Measurements from ENCODE around the gene TCF25.
"Not testable (repeated sequence)": the region's sequence is repeated elsewhere in the genome, so short reads cannot be mapped to it uniquely, and the experiment has no call there.

Gene TCF25

DNA sequence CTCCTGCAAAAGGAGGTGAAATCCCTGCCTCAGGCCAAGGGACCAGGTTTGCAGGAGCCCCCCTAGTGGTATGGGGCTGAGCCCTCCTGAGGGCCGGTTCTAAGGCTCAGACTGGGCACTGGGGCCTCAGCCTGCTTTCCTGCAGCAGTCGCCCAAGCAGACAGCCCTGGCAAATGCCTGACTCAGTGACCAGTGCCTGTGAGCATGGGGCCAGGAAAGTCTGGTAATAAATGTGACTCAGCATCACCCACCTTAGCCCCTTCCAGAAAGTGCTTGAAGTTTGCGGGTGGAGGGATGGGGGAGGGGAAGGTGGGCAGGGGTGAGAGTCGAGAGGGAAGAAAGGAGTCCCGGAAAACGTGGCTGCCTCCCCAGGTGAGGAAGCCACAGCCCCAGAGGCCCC is 47.3 kb downstream of the TCF25 start:
- no peak for DNase-seq (ENCODE audit: low spot score)

DNA sequence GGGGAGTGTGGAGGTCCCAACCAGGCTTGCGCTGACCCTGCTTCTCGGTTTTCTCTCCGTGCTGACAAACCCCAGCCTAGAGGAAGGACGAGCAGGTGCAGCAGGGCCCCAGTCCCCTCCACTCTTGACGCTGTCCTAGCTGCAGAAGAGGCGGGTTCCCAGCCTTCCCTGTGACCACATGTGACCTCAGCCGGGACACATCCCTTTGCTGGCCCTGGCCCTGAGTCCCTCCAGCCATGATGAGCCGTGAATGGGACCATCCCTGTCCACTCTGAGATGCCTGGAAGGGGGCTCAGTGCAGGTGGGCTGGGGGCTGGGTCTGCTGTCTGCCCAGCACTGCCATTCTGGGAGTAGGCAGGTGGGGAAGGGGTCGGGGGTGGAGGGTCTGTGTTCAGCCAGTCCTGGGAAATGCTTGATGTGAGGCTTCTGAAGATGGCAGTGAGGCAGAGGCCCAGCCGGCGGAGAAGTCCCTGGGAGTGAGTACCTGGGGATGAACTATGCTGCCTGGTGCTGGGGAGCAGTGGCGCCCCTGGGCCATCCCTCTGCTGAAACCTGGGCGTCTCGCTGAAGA is 47.8 kb downstream of the TCF25 start:
- DNase-seq (ENCODE audit: low spot score), result no peak

DNA sequence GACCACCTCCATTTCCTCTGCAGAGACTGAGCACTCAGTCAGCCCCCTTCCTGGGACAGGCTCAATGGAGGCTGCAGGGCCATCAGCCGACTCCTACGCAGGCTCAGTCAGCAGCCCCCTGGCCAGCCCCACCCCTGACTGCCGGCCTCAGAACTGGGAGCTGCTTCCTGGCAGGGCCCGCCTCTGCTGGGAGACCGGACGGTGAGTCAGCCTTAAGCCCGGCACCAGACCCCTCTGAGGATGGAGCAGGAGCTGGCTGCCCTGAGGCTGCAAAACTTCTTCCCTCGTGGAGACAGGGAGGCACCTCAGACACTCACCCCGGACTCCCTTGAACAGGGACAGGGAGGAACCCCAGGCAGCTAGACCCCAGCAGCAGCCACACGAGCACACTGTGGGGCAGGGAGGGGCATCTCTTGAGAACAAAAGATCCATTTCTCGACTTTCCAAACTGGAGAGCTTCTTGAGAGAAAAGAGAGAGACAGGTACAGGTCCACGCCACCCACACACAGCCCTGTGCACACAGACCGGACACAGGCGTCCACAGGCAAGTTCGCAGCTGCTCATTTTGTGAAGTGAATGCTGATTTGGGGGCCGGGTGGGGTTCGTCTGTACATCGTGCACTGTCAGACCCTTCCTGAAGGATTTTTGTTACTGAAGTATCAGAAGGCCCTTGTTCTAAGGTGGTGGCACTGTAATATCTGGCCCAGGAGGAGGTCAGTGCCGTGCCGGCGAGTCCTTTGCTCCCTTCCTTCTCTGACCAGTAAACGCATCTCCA is 48.5 kb downstream of the TCF25 start:
- peak; percentile 74 for DNase-seq (ENCODE audit: low spot score)

DNA sequence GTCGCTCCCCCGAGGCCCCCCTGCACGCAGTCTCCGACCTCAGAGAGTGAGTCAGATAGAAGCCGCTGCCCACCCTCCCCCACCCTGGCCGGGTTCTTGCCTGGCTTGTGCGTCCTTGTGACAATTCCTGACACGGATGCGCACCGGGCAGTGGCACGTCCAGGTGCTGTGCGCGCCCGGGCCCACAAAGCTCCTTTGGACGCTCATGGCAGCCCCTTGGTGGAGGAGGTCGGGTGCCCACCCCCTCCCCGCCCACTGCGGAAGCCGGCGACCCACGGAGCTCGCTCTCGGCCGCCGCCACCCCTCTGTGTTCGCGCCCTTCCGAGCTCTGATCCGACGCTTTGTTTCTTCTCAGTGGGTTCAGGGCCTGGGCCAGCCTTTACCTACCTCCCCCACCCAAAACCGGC is 49.1 kb downstream of the TCF25 start:
- peak; percentile 58 for DNase-seq (ENCODE audit: low spot score)

DNA sequence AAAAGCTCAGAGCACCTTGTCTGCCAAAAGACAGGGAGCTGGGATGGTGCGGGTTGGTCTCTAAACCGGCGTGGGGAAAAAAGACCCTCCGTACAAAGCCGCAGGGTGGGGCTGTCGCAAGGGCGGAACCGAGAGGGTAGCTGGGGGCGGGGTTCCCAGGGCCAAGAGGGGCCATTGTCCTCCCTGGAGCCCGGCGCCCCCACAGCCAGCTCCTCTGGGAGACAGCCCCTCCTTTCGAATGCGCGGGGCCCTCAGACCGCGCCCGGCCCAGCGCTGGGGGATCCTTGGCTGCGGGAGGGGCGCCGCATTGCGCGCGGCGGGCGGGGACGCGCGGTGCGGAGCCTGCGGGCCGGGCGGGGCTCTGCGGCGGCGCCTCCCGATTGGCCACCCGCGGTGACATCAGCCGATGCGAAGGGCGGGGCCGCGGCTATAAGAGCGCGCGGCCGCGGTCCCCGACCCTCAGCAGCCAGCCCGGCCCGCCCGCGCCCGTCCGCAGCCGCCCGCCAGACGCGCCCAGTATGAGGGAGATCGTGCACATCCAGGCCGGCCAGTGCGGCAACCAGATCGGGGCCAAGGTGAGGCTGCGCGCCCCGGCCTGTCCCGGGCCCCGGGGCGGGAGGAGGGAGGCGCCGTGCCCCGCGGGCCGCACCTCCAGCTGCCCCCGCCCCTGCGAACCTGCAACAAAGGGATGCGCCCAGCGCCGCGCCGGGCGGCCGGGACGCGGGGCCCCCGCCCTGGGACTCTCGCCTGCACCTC is 49.7 kb downstream of the TCF25 start, which contains the start of gene TUBB3:
TUBB3 (plus strand) TSS at position 459 of the 756 bp plus-strand sequence; CDS start at position 519, 60 bp downstream.
- DNase-seq (ENCODE audit: low spot score), result peak; percentile 70

DNA sequence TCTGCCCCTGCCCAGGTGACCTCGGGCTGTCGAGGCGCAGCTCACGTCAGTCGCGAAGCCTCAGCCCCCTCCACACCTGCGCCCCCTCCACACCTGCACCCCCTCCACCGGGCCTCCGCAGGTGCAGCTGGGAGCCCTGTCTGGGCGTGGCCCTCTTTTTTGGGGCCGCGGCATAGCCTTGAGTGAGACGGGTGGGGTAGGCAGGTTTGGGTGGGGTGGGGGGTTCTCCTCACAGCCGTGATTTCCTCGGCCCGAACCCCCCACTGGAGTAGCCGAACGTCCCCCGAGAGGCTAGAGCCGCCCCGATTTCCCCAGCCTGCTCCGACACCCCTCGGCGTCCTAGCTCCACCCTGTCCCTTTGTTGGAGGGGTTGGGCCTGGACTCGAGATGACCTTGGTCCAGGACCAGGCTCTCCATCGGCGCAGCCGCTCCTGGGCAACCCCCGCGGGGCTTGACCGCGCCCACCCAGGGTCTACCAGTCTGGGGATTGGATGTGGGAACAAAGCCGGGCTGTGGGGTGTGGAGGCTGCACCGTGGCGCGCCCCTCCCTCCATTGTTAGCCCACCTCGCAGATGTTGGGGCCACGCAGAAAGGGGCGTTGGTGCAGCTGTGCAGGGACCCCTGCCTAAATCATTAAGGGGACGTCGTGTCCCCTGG is 50.4 kb downstream of the TCF25 start:
- no peak for DNase-seq (ENCODE audit: low spot score)

DNA sequence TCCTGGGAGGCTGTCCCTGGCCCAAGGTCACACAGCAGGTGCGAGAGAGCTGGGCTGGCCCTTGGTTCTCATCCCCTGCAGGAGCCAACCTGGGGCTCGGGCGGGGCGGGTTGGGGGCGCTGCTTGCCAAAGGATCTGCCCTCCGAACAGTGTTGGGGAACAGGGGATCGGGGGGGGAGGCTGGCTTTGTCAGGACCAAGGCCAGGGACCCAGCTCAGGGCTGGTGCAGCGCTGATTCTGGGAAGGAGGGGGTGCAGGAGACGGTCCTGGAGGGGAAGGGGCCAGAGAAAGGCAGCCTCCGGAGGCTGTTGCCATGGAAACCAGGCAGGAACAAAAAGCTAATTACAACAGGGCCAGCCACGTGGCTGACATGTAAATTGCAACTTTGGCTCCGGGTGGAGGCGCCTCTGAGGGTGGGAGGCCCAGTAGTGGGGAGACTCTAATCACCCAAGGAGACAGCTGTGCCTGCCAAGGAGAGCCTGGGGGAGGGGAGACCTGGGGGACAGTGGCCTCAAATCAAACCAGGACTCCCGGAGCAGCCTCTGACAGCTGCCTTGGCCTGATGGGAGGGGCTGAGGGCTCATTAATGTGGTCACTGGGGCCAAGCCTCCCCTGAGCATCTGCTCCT is 51.0 kb downstream of the TCF25 start:
- peak; percentile 45 for DNase-seq (ENCODE audit: low spot score)

DNA sequence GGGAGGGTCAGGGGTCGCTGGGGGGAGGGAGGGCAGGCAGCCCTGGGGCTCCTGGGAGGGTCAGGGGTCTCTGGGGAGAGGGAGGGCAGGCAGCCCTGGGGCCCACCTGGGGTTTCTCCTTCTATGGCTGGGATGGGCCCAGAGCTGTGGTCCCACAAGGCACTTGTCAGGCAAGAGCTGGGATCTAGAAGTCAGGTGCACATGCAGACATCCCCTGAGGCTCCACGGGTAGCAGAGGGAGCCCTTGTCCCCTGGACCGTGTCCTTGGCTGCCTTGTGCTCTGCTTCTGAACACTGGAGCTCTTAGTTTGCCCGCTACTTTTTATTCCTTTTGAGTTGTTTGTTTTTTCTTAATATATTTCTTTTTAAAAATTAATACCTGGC is 51.5 kb downstream of the TCF25 start:
- DNase-seq (ENCODE audit: low spot score), result no peak

DNA sequence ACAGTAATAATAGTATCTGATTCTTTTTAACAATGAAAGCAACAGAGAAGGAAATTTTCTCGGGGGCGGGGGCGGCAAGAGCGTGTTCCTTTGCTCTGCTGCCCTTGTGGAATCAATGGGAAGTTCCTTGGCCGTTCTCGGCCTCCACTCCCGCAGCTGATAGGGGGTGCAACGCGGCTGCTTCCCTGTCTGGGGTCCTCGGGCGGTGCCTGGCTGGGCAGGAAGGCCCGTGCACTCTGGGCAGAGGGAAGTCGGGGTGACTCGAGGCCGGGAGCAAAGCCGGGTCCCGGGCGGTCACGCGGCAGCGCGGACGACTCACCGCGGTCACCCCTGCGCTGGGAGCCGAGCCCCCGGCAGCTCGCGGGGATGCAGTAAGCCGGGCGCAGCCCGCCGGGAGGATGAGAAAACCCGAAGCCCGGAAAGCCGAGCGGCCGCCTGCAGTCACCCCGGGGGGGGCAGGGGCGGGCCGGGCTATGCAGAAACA is 52.2 kb downstream of the TCF25 start:
- DNase-seq (ENCODE audit: low spot score), result no peak

DNA sequence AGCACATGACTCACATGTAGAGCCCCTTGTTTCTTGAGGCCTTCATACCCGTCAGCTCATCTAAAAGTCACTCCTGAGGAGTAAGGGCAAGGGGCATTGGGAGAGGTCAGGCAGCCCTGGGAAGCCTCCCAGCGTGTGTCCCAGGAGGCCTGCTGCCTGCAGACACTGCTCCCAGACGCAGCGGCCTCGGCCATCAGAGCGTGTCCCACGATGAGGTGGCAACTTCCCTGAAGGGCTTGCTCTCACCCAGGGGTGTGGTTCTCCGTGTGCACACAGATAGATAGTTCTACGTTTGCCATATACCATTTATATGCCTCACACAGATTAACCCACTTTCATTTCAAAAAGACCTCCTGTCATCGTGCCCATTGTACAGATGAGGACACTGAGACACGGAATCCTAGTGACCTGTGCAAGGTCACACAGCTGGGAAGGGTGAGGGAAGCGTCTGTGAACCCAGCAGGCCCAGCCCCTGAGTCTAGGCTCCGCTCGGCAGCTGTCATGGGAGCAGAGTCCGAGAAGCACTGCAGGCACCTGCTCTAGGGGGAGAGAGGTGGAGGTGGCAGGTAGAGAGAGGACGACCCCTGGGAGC is 58.0 kb downstream of the TCF25 start:
- DNase-seq (ENCODE audit: low spot score), result no peak

DNA sequence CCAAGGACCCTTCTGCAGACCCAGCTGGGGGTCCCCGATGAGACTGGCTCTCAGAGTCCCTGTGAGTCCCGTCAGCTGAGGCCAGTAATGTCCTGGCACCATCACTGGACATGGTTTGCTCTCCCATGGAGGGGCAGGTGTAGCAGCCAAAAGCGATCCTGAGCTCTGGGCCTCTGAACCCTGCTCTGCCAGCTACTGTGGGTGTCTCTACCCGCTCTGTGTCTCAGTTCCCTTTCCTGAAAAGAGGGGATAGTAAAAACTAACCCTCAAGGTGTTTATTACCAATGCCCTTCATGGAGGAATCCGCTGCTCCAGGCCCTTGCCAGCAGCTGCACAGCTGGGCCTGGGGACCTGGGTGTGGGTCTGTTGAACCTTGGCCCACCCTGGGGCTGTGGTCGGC is 58.6 kb downstream of the TCF25 start:
- DNase-seq (ENCODE audit: low spot score), result no peak

DNA sequence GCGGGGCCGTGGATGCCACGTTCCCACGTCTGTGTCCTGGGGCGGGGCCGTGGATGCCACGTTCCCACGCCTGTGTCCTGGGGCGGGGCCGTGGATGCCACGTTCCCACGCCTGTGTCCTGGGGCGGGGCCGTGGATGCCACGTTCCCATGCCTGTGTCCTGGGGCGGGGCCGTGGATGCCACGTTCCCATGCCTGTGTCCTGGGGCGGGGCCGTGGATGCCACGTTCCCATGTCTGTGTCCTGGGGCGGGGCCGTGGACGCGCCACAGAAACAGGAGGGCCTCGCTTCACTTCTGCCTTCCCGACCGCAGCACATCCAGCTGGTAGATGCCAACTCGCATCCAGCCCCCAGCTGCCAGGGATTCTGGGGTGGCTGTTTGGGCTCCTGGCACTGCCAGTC is 60.6 kb downstream of the TCF25 start:
- DNase-seq (ENCODE audit: low spot score), result not testable (repeated sequence)

DNA sequence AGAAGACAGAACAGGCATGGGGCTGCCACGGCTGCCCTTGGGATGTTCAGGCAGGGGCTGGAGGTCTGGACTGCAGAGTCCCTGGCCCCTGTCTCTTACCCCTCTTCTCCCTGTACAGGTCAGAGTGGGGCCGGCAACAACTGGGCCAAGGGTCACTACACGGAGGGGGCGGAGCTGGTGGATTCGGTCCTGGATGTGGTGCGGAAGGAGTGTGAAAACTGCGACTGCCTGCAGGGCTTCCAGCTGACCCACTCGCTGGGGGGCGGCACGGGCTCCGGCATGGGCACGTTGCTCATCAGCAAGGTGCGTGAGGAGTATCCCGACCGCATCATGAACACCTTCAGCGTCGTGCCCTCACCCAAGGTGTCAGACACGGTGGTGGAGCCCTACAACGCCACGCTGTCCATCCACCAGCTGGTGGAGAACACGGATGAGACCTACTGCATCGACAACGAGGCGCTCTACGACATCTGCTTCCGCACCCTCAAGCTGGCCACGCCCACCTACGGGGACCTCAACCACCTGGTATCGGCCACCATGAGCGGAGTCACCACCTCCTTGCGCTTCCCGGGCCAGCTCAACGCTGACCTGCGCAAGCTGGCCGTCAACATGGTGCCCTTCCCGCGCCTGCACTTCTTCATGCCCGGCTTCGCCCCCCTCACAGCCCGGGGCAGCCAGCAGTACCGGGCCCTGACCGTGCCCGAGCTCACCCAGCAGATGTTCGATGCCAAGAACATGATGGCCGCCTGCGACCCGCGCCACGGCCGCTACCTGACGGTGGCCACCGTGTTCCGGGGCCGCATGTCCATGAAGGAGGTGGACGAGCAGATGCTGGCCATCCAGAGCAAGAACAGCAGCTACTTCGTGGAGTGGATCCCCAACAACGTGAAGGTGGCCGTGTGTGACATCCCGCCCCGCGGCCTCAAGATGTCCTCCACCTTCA is 61.5 kb downstream of the TCF25 start:
- no peak for DNase-seq (ENCODE audit: low spot score)

DNA sequence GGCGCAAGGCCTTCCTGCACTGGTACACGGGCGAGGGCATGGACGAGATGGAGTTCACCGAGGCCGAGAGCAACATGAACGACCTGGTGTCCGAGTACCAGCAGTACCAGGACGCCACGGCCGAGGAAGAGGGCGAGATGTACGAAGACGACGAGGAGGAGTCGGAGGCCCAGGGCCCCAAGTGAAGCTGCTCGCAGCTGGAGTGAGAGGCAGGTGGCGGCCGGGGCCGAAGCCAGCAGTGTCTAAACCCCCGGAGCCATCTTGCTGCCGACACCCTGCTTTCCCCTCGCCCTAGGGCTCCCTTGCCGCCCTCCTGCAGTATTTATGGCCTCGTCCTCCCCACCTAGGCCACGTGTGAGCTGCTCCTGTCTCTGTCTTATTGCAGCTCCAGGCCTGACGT is 62.2 kb downstream of the TCF25 start:
- not testable (repeated sequence) for DNase-seq (ENCODE audit: low spot score)

DNA sequence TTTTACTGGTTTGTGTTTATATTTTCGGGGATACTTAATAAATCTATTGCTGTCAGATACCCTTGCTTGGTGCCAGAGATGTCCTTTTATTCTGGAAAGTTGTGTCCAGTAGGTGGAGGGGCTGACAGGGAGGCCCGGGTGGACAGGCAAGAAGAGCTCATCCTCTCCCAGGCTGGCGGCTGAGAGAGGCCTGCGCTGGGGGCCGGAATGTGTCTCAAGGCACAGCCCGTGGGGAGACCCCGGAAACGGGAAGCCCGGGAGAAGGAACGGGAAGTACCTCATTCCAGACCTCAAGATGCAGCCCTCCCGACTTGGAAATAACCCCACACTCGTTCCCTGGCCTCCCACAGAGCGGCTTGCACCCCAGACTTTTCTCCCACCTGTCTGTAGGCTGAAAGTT is 62.6 kb downstream of the TCF25 start:
- DNase-seq (ENCODE audit: low spot score), result no peak

DNA sequence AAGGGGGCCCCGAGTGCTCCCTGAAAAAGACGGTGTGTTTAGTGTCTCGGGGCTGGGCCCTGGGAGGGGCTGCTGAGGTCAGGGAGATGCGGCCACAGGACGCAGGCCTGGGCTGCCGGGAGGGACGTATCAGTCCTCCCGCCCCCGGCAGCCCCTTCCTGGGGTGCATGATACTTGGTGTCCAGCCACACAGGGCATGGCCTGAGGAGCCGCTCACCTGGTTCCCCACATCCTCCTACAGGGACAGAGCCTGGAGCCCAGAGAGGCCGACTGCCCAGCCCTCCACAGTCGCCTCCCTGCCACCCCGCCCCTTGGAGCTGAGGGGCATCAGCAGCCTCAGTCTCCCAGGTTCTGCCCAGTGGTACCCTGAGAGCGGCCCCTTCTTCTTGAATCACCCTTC is 63.1 kb downstream of the TCF25 start:
- no peak for DNase-seq (ENCODE audit: low spot score)

DNA sequence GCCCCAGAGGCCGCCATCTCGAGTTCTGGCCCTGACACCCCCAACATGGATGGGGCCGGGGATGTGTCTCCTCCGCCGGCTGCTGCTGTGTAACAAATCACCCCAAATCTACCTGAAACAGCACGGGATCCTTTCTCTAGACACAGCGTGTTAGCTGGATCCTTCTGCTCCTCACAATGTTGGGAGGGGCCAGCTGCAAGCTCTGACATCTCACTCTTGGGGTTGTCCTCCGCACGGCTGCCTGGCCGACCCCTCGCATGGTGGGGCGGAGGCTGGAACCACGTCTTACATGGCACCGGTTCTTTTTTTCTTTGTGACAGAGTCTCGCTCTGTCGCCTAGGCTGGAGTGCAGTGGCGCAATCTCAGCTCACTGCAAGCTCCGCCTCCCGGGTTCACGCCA is 63.6 kb downstream of the TCF25 start:
- DNase-seq (ENCODE audit: low spot score), result no peak

DNA sequence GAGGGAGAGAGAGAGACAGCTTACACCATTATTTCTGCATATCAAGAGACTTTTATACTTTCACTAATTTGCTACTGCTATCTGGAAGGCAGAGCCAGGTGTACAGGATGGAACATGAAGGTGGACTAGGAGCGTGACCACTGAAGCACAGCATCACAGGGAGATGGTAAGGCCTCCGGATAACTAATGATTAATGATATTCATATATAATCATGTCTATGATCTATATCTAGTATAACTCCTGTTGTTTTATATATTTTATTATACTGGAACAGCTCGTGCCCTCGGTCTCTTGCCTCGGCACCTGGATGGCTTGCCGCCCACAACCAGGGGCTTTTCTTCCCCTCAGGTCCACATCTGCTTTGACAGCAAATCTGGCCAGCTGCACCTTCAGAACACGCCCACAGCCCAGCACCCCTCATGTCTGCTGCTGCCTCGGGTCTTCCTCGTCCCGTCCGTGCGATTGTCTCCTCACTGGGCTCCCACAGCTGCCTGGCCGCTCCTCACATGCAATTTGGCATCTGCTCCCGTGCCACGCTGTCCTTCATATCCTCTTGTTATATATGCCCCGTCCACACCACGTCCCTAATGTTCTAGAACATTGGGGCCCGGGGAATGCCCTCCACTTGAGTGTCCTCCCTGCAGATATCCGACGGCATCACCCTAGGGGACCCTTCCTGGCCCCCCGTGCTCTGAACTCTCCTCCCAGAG is 64.9 kb downstream of the TCF25 start:
- no peak for DNase-seq (ENCODE audit: low spot score)

DNA sequence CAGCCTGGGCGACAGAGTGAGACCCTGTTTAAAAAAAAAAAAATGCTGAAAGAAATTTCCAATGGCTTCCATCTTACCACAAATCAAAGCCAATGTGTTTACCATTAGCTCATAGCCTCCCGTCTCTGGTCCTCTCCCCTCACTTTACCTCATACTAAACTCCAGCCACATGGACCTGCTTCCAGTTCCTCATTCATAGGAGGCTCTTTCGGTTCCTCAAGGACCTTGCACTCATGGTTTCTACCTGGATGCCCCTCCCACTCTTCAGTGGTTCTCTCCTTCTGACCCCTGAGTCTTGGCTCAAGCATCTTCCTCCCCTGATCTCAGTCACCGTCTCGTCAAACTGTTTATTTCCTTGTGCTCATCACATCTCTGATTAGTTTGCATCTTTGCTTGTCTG is 71.4 kb downstream of the TCF25 start:
- DNase-seq (ENCODE audit: low spot score), result no peak

DNA sequence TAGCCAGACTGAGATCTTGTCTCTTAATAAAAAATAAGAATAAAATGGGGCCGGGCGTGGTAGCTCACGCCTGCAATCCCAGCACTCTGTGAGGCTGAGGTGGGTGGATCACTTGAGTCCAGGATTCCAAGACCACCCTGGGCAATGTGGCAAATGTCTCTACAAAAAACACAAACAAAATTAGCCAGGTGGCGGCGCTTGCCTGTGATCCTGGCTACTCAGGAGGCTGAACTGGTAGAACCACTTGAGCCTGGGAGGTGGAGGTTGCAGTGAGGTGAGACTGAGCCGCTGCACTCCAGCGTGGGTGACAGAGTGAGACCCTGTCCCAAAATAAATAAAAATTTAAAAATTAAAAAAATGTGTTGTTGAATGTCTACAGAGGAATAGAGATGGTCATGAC is 72.3 kb downstream of the TCF25 start:
- DNase-seq (ENCODE audit: low spot score), result no peak

All from activated CD4-positive, alpha-beta T cell treated with anti-CD3 and anti-CD28 coated beads, Interleukin-2, Interleukin-4, amounts not matched to agents 100 ng/mL and 50 ng/mL, durations not matched to agents 16 hours and 8 hours (primary cell).